Retina (tissue), 1 donor: ENCODE results near the gene CD99.
"Not testable (repeated sequence)": the region's sequence is repeated elsewhere in the genome, so short reads cannot be mapped to it uniquely, and the experiment has no call there.

Experiments used
- DNase-seq: peaks from one replicate; pipeline ENCODE4 v3.0.0-alpha.2; 2016

The CD99 gene

GRCh38 chrX:2700405-2701320 lies 9.6 kb downstream of the CD99 start:
- DNase-seq, result no peak

- no peak for DNase-seq
Observed at GRCh38 chrX:2701600-2701999, 10.5 kb downstream of the CD99 start.

DNA sequence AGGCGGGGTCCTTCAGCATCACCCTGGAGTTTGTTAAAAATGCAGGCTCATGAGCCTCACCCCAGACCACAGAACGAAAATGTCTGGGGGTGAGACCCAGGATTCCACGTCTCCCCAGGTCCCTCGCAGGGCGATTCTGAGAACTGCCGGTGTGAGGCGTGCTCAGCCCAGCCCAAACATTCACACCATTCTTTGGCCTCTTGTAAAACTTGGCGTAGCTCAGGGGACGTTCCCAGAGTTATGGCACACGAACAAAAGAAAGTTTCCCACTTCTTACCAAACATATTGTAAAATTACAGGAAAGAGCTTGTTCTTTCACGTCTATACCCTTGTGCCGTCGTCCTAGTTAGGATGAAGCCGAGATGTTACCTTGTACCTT lies 12.9 kb downstream of the CD99 start:
- DNase-seq, result no peak

DNA sequence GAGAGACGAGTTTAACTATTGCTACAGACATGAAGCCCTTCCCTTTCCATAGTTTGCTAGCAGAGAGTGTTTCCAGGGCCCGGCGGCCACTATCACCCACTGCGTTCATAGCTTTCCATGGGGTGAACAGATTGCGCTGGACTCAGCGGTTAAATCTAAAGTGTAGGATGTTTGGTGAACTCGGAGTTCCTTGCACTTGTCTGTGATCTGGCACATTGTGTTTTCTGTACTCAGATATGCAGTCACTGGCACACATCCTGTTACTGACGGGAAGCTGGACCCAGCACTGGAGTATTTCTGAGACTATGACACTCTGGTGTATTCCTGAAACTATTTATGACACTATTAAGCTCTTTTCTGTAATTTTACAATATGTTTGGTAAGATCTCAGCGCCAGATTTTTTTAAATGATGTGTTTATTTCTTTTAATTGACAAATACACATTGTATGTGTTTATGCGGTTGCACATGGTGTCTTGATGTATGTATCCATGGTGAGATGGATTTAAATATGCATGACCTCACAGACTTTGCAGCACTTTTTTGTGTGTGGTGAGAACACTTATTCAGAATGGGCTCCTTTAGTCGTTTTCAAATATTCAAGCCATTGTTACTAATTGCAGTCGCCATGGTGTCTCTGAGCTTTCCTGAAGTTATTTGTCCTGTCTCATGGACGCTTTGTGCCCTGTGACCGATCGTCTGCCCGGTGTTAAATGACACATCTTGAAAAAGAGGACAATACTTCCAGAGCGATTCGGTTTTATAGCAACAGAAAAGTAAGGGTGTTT lies 14.1 kb downstream of the CD99 start:
- DNase-seq, result no peak

DNA sequence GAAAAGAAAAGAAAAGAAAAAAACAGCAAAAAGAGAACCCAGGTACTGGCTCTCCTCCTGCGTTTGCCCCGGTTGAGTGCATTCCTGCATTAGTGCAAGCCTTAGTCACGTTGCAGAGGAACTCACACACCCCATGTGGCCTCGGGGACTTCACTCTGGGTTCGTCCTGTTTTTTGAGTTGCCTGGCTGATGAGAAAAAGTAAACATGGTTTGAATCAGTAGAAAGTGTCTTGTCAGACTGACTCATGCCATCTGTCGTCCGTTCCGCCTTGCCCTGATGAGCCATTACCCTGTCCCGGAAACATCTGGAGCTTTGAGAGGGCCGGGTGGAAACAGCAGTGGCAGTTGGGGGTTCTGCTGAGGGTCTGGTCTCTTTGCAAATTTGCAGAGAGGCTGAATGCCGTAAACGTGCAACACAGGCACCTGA lies 16.3 kb downstream of the CD99 start:
- DNase-seq, result peak; percentile 30

- DNase-seq, result no peak
Observed at GRCh38 chrX:2708021-2708420, 16.9 kb downstream of the CD99 start.

DNA sequence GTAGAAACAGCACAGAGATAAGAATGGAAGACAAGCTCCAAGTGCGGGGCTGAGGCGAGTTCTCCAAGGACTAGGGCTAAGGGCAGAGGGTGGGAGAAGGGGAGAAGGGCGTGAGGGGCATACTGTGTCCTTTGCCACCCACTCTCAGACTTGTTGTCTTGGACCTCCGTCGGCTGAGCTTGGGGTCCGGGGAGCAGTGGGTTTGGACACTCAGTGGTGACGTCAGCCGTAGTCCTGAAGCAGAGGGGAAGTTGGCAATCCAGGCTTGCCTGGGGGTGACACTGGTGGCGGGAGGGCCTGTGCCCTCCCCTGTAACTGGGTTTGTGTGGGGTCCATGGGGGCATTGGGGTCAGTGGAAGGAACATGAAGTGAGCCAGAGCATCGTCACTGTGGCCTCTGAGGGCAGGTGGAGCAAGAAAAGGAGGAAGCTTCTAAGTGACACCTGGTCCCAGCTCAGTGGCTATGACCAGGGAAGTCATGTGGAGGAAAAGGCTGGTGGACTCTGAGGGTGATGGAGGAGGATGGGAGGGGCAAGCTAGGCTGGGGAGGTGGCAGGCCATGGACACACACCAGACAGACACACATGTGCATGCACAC lies 17.6 kb downstream of the CD99 start:
- DNase-seq, result no peak

DNA sequence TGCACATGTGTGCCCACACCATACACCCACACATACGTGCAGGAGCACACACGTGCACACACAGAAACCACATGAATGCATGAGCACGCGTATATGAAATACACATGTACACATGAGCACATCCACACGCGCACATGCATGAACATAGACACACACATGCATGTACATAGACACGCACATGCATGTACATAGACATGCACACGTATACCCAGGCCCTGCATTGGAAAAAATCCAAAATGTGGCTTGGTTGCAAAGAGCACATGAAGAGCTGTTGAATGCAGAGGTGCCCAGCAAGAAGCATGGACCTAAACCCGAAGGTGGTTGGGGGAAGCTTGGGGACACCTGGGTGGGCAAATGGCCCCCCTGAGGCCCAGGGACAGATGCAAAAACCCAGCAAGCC lies 18.5 kb downstream of the CD99 start:
- no peak for DNase-seq

- no peak for DNase-seq
Observed at GRCh38 chrX:2710041-2710840, 19.1 kb downstream of the CD99 start.

- DNase-seq, result no peak
Observed at GRCh38 chrX:2711441-2711840, 20.3 kb downstream of the CD99 start.

GRCh38 chrX:2712428-2712827 lies 21.3 kb downstream of the CD99 start:
- no peak for DNase-seq

DNA sequence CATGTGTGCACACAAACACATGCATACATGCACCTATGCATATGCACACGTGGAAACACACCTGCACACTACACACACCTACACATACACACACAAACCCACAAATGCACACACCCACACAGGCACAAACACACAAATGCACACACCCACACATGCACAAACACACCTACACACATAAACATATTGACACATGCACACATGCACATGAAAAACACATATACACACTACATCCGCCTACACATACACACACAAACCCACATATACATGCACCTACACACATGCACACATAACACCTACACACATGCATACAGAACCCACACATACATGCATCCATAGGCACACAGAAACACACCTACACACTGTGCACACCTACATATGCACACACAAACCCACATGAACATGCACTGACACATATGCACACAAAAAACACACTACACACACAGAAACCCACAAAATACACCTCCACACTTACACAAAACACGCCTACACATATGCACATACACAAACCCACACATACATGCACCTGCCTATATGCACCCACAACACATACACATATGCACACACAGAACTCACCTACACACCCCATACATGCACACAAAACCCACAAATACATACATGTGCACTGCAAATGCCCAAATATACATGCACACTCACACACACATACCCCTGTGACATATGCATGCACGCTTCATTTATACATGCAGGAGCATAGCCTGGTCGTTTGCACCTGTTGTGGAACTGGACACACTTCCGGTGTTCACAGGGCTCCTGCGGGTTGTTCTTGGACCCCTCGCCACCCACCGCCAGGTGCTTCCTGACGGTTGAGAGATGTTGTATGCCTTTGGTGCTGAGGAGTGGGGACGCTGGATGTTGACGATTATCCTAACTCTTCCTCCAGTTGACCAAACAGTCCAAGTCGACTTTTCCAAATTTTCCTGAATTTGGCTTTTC lies 22.1 kb downstream of the CD99 start:
- DNase-seq, result no peak

DNA sequence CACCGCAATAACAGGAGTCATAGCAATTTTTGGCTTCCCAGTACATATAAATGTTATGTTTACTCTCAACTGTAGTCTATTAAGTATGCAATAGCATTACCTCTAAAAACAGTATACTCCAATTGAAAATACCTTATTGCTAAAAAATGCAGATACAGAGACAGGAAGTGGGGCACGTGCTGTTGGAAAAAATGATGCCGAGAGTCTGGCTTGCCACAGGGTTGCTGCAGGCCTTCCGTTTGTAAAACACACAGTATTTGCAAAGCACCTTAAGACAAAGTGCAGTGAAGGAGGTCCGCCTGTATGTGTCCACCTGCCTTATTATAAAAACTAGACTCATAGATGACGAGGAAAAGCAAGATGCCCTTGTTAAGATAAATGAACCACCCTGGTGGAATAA lies 23.5 kb downstream of the CD99 start:
- no peak for DNase-seq

DNA sequence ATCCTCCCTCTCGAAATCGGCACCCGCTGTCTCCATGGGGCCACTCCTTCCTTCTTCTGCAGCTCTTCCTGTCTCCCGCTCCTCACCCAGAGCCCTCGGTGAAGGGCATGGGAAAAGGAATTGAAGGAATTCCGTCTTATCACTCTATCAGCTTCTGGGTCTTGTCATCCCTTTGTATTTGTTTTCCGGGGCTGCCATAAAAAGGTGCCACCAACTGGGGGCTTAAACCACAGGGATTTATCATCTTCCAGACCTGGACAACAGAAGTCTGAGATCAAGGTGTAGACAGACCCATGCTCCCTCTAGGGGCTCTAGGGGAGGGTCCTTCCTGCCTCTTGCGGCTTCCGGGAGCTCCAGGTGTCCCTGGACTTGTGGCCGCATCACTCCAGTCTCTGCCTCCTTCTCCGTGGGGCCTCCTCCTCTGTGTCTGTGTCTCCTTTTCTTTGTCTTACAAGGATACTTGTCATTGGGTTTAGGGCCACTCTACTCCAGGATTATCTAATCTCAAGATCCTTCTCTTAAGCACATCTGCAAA lies 24.0 kb downstream of the CD99 start:
- no peak for DNase-seq

DNA sequence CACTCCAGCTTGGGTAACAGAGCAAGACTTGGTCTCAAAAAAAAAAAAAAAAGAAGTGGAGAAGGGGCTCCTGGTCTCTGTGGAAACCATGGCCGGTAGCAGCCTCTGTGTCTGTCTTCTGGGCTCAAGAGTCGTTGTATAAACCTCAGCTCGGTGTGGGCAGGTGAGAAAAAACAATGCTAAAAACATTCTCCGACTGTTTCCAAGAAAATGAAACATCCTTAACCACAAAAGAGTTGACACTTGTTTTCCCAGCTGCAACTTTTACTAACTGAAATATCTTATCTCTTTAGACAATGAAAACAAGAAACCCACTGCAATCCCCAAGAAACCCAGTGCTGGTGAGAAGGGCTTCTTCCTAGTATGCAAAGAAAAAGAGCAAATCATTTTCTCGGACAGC lies 26.2 kb downstream of the CD99 start:
- DNase-seq, result no peak

DNA sequence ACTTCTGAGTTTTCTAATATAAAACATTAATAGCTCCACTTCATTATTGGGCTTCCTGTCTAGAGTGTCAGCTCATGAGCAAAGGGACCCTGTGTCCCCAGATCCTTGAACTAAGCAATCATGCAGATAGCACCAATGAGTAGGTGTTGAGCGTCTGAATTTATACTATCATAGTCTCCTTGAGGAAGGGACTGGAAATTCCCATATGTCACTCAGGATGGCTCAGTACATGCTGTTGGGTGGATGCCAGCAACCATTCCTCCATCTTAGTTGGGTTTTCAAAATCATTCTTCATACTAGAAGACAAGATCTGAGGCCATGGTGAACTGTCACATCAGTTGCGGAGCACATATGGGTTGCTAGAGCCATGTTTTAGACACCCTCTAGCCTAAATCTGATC lies 27.7 kb downstream of the CD99 start:
- DNase-seq, result no peak

DNA sequence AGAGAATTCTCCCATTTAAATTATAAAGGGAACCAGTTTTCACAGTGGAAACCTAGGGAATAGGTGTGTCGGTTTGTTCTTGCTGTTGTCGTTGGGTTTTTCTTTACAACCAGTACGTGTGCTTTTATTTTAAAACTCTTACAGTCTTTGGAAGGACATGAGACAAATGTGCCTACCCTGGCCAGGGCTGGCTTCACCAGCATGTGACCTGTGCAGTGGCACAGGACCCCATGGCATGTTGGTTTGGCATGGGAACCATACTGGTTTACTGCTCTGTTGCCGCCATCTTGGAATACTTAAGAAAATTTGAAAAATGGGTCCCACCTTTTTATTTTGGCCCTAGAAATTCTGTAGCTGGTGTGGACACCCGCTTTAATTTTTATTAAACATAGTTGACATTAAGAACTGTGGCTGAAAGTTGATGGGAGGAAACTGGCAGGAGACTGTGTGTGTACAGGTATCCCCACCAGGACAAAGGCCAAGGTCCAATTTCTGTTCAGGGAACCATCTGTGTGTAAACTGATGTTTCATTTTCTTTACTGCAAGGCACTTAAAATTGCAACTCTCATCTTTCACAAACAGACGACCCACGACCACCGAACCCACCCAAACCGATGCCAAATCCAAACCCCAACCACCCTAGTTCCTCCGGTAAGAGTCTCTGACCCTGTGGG lies 28.8 kb downstream of the CD99 start:
- no peak for DNase-seq

GRCh38 chrX:2723286-2723879 lies 32.3 kb downstream of the CD99 start:
- DNase-seq, result no peak

DNA sequence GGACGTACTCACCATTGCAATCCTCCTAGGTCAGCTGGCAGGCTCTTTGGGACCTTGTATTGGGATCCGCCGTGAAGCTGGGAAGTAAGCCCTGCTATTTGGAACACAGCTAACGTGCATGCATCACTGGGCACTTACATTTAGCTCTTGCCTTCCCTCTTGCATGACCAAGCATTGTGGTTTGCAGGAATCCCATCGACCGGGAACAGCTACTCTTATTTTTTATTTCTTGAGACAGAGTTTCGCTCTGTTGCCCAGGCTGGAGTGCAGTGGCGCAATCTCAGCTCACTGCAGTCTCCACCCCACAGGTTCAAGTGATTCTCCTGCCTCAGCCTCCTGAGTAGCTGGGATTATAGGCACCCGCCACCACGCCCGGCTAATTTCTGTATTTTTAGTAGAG lies 36.2 kb downstream of the CD99 start:
- DNase-seq, result not testable (repeated sequence)

DNA sequence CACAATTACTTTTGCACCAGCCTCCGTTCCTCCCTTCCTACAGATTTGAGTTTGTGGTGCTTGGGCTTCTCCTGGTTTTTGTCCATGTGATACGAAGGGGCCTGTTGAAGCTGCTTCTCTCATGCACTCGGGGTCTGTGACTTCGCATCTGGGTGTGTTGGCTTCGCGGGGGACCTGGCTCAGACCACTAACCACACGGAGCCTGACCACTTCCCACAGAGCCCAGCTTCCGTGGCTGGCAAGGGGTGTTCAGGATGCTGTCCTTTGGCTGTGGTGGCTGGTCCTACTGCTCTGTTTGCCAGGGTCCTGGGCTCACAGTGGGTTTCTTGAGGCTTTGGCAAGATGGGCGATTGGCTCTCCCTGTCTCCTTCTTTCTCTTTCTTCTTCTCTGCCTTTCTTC lies 41.0 kb downstream of the CD99 start:
- DNase-seq, result no peak
